ENCODE results near the gene XRCC5. TPM values are rescaled to one million over a fixed set of nuclear protein-coding genes. Genes with fewer than 3 reads are reported as not detected.

Gene XRCC5
- total RNA-seq, 4 donors from 2014 or later = 131 to 157 (median 141) TPM

- no peaks in the 10 kb centered on the region for H3K27me3 ChIP-seq
- in situ Hi-C loops (cut with MboI; ENCODE audit: low sequenced_read_pairs in 4 of 4) = no loop called here
- no peak overlapping the region for H3K27ac ChIP-seq
- intact Hi-C loops (cut with DNase I; ENCODE audit: low total_unique reads) = no loop called here
- H3K36me3 ChIP-seq = no peaks in the 10 kb centered on the region
- ATAC-seq (no peak), DNase-seq (no peak)
- H3K4me1 ChIP-seq = no peaks in the 10 kb centered on the region
- H3K4me3 ChIP-seq = no peak overlapping the region
- H3K9me3 ChIP-seq = peaks cover 0 to 5% (median 0%) of the 10 kb centered on the region in 3 donors
- TF ChIP-seq CTCF (IDR thresholded peaks at IDR 0.05 in 4 of 5, conservative IDR thresholded peaks at IDR 0.05 in 1 of 5) (no peak), POLR2A (IDR thresholded peaks at IDR 0.05) (no peak)
Observed at GRCh38 chr2:216233281-216233995, 124.3 kb downstream of the XRCC5 start.

GRCh38 chr2:216234106-216234505 is 125.0 kb downstream of the XRCC5 start:
- Histone ChIP-seq H3K27ac (no peak overlapping the region), H3K36me3 (no peaks in the 10 kb centered on the region), H3K4me3 (no peak overlapping the region), H3K4me1 (no peaks in the 10 kb centered on the region), H3K27me3 (no peaks in the 10 kb centered on the region), H3K9me3 (peaks cover 0 to 5% (median 0%) of the 10 kb centered on the region in 3 donors)
- intact Hi-C loops (cut with DNase I; ENCODE audit: low total_unique reads) = no loop called here
- TF ChIP-seq CTCF (IDR thresholded peaks at IDR 0.05 in 4 of 5, conservative IDR thresholded peaks at IDR 0.05 in 1 of 5) (no peak), POLR2A (IDR thresholded peaks at IDR 0.05) (no peak)
- in situ Hi-C loops (cut with MboI; ENCODE audit: low sequenced_read_pairs in 4 of 4) = no loop called here
- DNase-seq (no peak), ATAC-seq (no peak)

- in situ Hi-C loops (cut with MboI; ENCODE audit: low sequenced_read_pairs in 4 of 4) = no loop called here
- DNase-seq (no peak), ATAC-seq (no peak)
- Histone ChIP-seq H3K36me3 (no peaks in the 10 kb centered on the region), H3K4me3 (no peak overlapping the region), H3K27ac (no peak overlapping the region), H3K9me3 (peaks cover 0 to 5% (median 0%) of the 10 kb centered on the region in 3 donors), H3K4me1 (no peaks in the 10 kb centered on the region), H3K27me3 (no peaks in the 10 kb centered on the region)
- intact Hi-C loops (cut with DNase I; ENCODE audit: low total_unique reads) = no loop called here
- TF ChIP-seq POLR2A (IDR thresholded peaks at IDR 0.05) (no peak), CTCF (IDR thresholded peaks at IDR 0.05 in 4 of 5, conservative IDR thresholded peaks at IDR 0.05 in 1 of 5) (no peak)
Observed at GRCh38 chr2:216235462-216235861, 126.3 kb downstream of the XRCC5 start.

GRCh38 chr2:216235896-216236295 is 126.7 kb downstream of the XRCC5 start:
- no peak for DNase-seq
- intact Hi-C loops (cut with DNase I; ENCODE audit: low total_unique reads) (no loop called here), in situ Hi-C loops (cut with MboI; ENCODE audit: low sequenced_read_pairs in 4 of 4) (no loop called here)

More at GRCh38 chr2:216235896-216236295, 126.7 kb downstream of the XRCC5 start:
- Histone ChIP-seq H3K4me3 (no peak overlapping the region), H3K27me3 (no peaks in the 10 kb centered on the region), H3K9me3 (peaks cover 0 to 5% (median 0%) of the 10 kb centered on the region in 3 donors), H3K36me3 (no peaks in the 10 kb centered on the region), H3K27ac (no peak overlapping the region), H3K4me1 (no peaks in the 10 kb centered on the region)
- TF ChIP-seq POLR2A (IDR thresholded peaks at IDR 0.05) (no peak), CTCF (IDR thresholded peaks at IDR 0.05 in 4 of 5, conservative IDR thresholded peaks at IDR 0.05 in 1 of 5) (no peak)
- ATAC-seq = no peak
